Measurements from ENCODE around the gene IRX4. TPM values are rescaled to one million over a fixed set of nuclear protein-coding genes. Genes with fewer than 3 reads are reported as not detected.
"Not testable (repeated sequence)": the region's sequence is repeated elsewhere in the genome, so short reads cannot be mapped to it uniquely, and the experiment has no call there.

IRX4 gene
- total RNA-seq, 1 experiment from 2014 or later, result 0.26 TPM

DNA sequence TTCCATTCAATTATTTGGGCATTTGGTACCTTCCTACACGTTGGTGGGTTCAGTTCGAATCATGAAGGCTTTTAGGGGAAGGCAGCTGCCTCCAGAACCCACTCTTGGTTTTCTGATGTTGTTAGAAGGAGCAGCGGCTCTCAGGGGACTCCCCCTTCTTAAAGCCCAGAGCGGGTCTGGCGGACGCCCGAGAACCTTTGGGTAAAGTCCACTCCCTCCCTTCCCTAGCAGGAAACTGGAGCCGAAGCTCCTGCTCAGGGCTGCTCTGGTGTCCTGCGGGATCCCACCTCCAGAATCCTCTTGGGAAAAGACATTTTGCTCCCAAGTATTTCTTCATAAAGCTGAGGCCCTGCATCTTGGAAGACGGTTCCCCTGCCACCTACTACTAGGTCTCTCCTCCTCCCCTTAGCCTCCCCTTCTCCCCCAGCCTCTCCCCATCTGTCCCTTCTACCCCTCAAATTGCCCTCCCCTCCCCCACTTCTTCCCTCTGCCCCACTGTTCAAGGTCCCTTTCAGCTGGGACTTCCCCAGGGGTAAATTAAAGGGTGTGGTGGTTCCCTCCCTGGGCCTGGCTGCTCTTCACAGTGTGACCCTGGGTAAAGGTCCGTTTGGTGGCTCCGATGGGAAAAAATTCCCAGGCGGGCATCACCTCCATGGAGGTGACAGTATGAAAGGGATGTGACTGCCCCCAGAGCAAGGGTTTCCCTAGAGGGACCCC is 9.3 kb downstream of the IRX4 start:
- in situ Hi-C loops (cut with HindIII; ENCODE audit: low pct_unique_long_range_greater_than_20kb, low sequenced_read_pairs), result no loop called here
- DNase-seq (ENCODE audit: low read depth, low spot score), result no peak

DNA sequence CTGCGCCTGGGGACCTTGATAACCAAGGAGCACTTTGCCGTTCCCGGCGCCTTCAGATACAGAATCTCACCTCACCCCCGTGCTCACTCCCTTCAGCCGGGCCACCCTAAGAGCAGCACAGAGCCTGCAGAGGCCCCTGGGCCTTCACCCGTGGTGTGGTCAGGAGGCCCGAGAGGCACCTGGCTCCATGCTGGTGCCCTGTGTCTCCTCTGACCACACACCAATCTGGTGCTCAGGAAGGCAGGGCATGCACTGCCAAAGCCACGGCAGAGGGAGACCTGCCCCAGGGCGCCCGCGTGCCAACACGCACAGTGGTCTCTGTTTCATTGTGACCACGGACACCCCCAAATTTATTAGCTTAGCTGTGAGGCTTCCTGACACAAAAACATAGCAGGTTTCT is 11.3 kb downstream of the IRX4 start:
- DNase-seq (ENCODE audit: low read depth, low spot score), result no peak

DNA sequence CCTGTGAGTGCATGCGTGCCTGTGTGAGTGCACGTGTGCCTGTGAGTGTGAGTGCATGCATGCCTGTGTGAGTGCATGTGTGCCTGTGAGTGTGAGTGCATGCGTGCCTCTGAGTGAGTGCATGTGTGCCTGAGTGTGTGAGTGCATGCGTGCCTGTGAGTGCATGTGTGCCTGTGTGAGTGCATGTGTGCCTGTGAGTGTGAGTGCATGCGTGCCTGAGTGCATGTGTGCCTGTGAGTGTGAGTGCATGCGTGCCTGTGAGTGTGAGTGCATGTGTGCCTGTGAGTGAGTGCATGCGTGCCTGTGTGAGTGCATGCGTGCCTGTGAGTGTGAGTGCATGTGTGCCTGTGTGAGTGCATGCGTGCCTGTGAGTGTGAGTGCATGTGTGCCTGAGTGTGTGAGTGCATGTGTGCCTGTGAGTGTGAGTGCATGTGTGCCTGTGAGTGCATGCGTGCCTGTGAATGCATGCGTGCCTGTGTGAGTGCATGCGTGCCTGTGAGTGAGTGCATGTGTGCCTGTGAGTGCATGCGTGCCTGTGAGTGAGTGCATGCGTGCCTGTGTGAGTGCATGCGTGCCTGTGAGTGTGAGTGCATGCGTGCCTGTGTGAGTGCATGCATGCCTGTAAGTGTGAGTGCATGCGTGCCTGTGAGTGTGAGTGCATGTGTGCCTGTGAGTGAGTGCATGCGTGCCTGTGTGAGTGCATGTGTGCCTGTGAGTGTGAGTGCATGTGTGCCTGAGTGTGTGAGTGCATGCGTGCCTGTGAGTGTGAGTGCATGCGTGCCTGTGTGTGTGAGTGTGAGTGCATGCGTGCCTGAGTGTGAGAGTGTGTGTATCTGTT is 12.1 kb downstream of the IRX4 start:
- DNase-seq (ENCODE audit: low read depth, low spot score); in situ Hi-C loops (cut with HindIII; ENCODE audit: low pct_unique_long_range_greater_than_20kb, low sequenced_read_pairs): not testable (repeated sequence)

More for the DNA sequence above, 11.3 kb downstream of the IRX4 start:
- in situ Hi-C loops (cut with HindIII; ENCODE audit: low pct_unique_long_range_greater_than_20kb, low sequenced_read_pairs), result no loop called here

DNA sequence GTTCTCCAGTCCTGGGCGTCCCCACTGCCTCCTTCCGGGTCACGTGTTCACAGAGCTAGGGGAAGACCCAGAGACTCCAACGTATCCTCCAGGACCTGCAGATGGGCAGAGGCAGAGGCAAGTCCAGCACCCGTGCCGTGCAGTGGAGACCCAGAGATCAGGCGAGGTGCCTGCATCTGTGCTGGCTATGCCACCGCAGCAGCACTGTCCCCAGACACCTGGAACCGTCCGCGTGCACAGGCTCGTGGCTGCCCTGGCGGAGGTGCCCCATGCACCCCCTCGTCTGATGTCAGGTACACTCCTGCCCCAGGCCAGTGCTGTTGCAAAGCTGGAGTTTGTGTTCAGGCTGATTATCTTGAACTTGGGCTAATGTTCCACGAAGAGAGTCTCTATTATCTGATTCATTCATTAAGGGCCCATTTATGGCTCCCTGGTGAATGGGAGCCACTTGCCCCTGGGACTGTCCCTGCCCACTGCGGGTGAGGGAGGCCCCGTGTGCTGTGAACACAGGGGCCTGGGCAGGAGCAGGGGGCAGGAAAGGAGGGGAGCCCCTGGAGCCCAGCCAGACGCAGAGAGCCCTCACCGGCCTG is 13.7 kb downstream of the IRX4 start:
- DNase-seq (ENCODE audit: low read depth, low spot score), result no peak
- in situ Hi-C loops (cut with HindIII; ENCODE audit: low pct_unique_long_range_greater_than_20kb, low sequenced_read_pairs), result no loop called here

DNA sequence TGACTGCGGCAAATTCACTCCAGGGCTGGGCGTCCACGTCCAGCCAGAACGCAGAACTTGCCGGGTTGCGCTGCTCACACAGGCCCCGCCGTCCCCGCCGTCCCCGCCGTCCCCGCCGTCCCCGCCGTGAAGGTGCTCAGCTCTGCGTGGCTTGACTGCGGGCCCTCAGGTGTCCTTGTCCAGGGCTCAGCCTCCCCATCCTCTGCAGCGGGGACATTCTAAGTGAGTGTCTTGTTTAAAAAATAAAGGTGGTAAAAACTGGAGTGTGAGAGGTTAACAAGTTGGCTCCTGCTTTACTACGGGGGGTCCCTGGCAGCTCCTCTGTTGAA is 14.9 kb downstream of the IRX4 start:
- no peak for DNase-seq (ENCODE audit: low read depth, low spot score)
- in situ Hi-C loops (cut with HindIII; ENCODE audit: low pct_unique_long_range_greater_than_20kb, low sequenced_read_pairs), result no loop called here

DNA sequence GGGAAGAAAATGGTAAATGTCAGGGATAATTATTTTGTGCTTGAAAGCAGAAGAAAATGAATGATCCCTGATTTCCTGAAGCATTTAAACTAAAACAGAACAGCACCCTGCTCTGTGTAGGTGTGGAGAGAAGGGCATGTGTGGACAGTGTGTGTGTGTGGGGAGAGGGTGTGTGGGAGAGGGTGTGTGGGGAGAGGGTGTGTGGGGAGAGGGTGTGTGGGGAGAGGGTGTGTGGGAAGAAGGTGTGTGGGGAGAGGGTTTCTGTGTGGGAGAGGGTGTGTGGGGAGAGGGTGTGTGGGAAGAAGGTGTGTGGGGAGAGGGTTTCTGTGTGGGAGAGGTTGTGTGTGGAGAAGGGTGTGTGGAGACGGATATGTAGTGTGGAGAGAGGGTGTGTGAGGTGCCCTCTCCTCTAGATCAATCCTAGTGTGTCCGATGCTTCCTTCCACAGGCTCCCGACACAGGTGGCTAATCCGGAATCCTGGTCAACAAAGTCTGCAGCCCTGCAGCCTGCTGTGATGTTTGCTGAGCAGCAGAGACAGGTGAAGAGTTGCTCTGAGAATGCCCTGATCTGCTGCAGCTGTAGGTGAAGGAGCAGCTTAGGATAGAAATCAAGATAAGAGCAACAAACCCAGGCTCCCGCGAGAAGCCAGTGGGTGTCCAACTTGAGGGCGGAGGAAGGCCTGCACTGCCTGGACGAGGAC is 15.5 kb downstream of the IRX4 start:
- in situ Hi-C loops (cut with HindIII; ENCODE audit: low pct_unique_long_range_greater_than_20kb, low sequenced_read_pairs), result no loop called here
- no peak for DNase-seq (ENCODE audit: low read depth, low spot score)

DNA sequence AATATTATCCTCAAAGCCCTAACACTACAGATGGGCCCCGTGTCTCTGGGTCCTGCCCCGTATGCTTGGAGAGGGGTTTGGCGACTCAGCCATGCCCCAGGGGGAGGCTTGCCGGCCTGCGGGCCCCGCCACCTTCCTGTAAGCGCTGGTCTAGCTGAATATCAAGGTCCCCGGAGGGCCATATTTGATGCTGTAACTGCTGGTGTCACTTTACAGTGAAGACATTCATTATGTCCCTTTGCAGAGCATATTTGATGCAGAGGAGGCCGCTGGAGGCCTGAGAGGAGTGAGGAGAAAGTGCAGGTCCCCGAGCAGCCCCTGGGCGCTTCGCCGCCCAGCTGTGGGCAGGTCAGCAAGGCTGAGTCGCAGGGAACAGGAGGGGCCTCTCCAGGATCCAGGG is 16.8 kb downstream of the IRX4 start:
- DNase-seq (ENCODE audit: low read depth, low spot score), result no peak
- in situ Hi-C loops (cut with HindIII; ENCODE audit: low pct_unique_long_range_greater_than_20kb, low sequenced_read_pairs), result no loop called here

DNA sequence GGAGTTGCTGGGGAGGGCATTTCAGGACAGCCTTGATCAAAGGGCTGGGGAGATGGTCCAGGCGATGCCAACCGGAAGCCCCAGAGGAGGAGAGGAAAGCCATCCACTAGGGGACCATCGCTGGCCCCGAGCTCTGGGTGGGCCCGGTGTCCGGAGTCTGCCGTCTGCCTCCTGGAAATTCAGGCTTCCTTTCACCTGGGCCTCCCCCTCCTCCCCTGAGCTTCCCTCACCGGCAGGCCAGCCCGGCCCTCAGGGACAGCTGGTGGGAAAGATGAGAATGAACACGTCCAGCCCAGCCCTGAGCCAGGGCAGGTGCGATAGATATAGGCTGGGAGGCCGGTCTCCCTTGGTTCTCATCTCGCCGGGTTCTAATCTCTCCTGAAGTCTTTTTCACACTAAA is 17.2 kb downstream of the IRX4 start:
- DNase-seq (ENCODE audit: low read depth, low spot score), result no peak
- in situ Hi-C loops (cut with HindIII; ENCODE audit: low pct_unique_long_range_greater_than_20kb, low sequenced_read_pairs), result no loop called here

DNA sequence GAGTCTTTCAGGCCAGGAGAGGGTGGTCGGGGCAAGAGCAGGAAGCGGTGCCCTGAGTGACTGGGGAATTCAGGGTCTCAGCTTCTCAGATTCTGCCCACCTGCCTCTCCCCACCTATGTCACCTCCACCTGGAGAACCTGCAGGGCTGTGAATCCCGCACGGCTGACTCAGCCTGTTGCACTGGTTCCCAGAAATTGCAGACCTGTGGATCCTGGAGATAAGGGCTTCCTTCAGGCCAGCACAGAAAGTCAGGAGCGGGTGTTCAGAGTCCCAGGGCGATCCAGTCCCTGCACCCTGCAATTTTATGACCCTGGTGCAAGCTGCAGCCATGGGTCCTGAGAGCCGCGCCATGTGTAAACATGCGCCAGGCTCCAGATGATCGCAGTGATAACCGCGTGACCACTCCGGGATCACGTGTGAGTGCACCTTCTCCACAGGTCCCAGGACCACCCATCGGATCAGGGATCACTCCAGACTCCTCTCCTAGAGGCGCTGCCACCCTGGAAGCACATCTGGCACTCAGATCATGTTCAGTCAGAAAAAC is 17.8 kb downstream of the IRX4 start:
- no peak for DNase-seq (ENCODE audit: low read depth, low spot score)
- in situ Hi-C loops (cut with HindIII; ENCODE audit: low pct_unique_long_range_greater_than_20kb, low sequenced_read_pairs), result no loop called here

DNA sequence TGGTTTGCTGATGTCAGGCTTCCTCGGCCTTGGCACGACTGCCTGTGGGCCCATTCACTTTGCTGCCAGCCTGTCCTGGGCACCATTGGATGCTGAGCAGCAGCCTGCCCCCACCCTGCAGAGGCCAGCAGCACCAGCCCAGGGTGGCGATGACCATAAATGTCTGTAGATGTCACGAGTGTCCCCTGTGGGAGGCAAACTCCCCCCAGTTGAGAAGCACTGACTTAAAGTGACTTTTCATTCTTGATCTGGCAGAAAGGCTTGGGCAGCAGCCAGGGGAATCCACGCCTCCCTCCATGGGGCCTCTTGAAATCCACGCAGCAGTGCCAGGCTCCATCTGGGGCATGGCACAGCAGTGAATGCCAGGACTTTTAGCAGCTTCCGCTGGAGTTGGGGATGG is 21.8 kb downstream of the IRX4 start:
- in situ Hi-C loops (cut with HindIII; ENCODE audit: low pct_unique_long_range_greater_than_20kb, low sequenced_read_pairs), result no loop called here
- no peak for DNase-seq (ENCODE audit: low read depth, low spot score)

DNA sequence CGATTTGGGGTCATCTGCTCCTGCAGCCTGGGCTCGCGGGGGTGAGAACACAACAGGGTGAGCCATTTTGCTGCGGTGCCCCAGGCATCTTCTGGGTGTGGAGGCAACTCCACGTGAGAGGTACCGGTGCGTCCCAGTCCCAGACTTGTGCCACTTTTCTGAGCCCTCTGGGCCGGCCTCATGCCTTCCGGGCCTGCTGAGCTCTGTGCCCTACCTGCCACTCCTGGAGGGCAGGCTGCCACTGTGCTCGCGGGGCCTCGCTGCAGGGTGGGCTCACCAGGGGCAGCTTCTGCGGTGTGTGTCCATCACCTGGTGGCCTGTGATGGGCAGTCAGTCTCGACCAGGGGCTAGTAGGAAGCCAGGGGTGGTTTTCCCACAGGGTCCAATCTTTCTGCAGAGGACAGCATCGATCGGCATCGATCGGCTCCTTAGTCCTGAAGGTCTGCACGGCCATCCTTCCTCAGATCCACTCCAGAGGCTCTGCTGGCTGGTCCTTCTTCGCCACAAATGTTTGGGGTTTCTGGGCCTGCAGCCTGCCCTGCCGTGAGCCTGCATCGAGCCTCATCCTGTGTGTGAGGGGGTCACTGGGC is 22.6 kb downstream of the IRX4 start:
- in situ Hi-C loops (cut with HindIII; ENCODE audit: low pct_unique_long_range_greater_than_20kb, low sequenced_read_pairs), result no loop called here
- DNase-seq (ENCODE audit: low read depth, low spot score), result no peak

DNA sequence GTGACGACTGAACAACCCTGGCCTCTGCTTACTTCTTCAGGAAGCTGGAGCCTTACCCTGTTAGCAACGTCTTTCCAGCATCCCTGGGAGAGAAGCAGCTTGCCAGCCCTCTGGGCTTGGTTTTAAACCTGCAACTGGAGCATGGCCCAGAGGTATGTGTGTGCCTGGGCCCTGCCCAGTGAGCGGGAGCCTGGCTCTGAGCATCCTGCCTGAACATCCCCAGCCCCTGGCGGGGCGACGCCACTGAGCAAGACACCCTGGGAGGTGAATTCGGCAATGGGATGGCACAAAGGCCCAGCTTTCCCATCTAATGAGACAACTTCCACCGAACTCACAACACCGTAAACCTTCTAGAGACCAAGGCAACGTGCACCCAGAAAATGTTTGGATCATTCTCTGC is 23.6 kb downstream of the IRX4 start:
- in situ Hi-C loops (cut with HindIII; ENCODE audit: low pct_unique_long_range_greater_than_20kb, low sequenced_read_pairs), result no loop called here

DNA sequence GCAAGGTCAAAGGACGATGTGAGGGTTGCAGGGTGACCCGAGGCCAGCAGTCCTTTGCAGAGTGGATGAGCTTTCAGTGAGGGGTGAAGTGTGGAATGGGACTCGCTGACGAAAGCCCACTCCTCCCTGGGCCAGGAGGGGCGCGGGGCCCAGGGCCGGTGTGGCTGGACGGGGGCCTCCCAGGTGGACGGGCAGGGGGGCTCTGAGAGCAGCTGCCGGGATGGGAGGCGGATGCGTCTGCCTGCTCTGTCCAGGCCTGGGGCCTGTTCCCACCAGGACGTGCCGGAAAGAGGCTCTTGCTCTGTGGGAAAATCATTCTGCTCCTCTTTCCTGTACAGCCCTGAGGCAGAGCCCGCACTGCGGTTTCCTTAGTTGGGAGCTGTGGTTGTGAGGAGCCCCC is 24.3 kb downstream of the IRX4 start:
- in situ Hi-C loops (cut with HindIII; ENCODE audit: low pct_unique_long_range_greater_than_20kb, low sequenced_read_pairs), result no loop called here
- no peak for DNase-seq (ENCODE audit: low read depth, low spot score)

More for the DNA sequence above, 23.6 kb downstream of the IRX4 start:
- no peak for DNase-seq (ENCODE audit: low read depth, low spot score)

DNA sequence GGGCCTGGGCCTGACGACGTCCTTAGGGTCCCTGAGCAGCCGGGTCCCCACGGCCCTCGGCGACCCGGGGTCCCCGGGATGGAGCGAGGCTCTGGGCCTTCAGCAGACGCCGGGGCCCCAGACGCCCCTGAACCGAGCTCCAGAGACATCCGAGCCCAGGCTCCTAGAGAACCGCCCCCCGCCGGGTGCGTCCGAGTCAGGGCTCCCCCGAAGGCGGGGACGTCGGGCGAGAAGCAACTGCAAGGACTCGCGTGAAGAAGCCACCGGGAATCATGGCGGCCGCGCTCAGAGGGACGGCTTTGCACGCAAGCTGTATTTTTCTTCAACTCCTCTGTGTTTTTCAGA is 25.5 kb downstream of the IRX4 start:
- no peak for DNase-seq (ENCODE audit: low read depth, low spot score)
- in situ Hi-C loops (cut with HindIII; ENCODE audit: low pct_unique_long_range_greater_than_20kb, low sequenced_read_pairs), result no loop called here

DNA sequence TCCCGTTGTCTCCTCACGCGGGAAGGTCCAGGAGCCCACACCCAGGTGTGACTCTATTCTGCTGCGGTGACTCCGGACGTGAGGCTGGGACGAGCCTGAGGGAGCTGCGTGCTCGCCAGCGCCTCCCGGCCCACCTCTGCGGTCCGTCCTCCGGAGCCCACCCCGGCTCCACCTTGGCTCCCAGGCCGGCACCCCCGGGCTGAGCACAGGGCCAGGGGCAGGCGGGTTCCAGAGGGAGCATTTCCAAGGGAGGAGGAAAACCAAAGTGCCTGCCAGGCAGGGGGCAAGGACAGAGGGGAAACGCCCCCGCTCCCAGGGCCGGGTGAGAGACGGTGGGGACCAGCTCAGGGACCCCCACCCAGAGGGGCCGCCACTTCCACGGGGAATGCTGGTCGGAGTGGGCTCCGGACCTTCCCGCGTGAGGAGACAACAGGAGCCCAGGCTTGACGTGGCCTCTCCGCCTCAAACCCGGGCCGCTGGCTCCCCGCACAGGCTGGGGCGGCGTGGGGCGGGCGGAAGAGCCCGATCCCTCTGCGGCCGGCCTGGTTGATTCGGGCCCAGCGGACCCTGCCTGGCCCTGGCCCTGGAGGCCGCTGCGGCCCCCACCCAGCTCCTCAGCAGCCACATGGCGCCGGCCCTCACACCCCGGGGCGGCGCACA is 26.0 kb downstream of the IRX4 start:
- DNase-seq (ENCODE audit: low read depth, low spot score), result no peak
- in situ Hi-C loops (cut with HindIII; ENCODE audit: low pct_unique_long_range_greater_than_20kb, low sequenced_read_pairs), result no loop called here

DNA sequence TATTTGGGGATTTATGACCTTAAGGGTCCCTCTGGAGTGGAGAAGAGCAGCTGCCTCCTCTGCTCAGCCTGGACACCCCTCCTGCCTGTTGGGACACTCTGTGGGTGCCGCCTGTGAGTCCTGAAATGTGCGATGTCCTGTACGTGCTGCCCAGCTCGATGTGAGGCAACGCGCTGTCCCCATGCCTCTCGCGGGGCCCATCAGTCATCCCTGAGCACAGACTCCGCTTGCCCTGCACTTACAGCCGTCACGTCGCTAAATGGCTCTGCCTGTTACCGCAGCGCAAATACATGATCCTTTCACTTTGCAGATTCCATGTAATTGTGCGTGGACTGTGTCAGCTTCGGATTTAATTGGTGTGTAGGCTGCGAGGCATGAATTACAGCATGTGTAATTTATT is 27.1 kb downstream of the IRX4 start:
- DNase-seq (ENCODE audit: low read depth, low spot score), result no peak
- in situ Hi-C loops (cut with HindIII; ENCODE audit: low pct_unique_long_range_greater_than_20kb, low sequenced_read_pairs), result no loop called here

DNA sequence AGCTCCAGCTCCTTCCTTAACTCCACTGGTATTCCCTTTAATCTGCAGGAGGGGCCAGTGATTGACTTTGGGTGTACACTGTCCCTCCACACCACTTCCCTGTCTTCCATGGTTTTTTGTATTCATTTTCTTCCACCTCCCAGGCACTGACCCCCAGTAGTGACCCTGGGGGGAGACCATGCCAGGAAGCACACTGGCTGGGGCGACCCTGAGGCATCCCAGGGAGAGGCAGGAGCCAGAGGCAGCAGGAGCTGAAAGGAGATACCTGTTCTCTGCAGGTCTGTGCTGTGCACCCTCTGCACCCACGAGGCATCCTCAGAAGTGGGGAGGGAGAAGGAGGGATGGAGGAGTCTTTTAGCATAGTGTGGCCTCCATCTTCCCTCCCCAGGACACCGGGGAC is 27.6 kb downstream of the IRX4 start:
- in situ Hi-C loops (cut with HindIII; ENCODE audit: low pct_unique_long_range_greater_than_20kb, low sequenced_read_pairs), result no loop called here

More for the DNA sequence above, 27.6 kb downstream of the IRX4 start:
- no peak for DNase-seq (ENCODE audit: low read depth, low spot score)

All from SK-MEL-5 (cell line).